DMS 273 (cell line): ENCODE data around the gene TOE1.
"Not testable (repeated sequence)": the region's sequence is repeated elsewhere in the genome, so short reads cannot be mapped to it uniquely, and the experiment has no call there.

ENCODE experiments used
- DNase-seq: peaks from one replicate; lab custom pipeline; 2025; ENCODE audit not compliant: unreplicated experiment; lab: John Stamatoyannopoulos, UW

Gene TOE1

DNA sequence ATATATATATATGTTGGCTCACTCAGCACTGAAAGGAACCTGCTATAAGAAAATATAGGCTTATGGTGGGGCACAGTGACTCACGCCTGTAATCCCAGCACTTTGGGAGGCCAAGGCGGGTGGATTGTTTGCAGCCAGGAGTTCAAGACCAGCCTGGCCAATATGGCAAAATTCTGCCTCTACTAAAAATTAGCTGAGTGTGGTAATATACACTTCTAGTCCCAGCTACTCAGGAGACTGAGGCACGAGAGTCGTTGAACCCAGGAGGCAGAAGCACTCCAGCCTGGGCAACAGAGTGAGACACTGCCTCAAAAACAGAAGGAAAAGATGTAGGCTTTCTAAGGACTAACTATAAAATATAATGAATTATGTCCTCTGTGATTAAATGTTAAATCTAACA, 14.9 kb downstream of the TOE1 start:
- no peak for DNase-seq

DNA sequence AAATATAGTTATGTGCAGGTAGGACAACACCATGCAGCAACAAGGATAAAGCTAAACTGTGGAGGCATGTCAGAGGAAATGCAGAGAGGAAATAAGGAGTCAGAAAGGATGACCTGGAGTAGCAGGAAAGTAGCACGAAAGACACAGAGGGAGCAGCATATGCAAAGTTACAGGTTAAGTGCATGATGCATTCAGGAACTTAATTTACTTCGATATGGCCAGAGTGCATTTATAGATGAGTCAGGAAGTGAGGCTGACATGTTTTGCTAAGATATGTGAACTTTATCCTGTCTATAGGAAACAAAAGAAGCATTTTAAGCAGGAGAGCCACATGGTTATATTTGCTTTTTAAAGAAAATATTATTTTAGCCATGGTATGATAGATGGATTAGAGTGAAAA, 15.7 kb downstream of the TOE1 start:
- no peak for DNase-seq

DNA sequence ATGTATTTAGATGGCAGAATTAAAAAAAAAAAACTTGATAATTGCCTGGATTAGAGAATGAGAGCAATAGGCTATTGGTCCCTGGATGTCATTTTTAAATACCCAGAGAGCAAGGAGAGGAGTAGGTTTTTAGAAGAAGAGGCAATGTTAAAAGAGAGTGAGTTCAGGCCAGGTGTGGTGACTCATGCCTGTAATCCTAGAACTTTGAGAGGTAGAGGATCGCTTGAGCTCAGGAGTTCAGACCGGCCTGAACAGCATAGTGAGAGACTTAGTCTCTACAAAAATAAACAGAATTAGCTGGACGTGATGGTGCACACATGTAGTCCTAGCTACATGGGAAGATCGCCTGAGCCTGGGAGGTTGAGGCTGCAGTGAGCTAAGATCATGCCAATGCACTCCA, 16.2 kb downstream of the TOE1 start:
- no peak for DNase-seq

DNA sequence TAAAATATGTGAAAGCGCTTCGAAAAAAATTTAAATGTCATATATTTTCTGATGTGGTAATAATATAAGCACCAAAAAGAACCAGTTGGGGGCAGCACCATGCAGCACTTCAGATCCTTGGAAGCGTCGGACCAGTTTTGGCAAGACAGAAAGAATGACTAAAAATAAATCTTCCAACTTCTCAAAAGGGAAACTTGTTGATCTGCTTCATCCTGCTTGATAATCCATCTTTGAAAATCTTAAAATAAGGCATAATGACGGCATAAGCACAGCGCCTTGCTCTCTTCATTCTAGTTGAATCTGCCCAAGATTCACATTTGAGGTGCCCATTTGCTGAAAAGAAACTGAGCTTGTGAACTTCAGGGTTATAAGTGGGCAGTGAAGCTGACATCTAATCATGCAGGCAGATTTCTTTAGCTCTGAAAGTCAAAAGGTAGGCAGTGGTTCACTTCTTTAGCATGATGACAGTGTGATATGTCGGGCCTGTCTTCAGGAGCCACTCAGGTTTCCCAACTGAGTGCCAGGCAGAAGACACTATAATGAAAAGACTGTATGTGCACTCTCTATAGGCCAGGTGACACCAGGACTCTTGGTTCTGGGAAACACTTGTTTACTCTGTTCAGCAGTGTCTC, 20.0 kb downstream of the TOE1 start:
- DNase-seq: peak; percentile 78

DNA sequence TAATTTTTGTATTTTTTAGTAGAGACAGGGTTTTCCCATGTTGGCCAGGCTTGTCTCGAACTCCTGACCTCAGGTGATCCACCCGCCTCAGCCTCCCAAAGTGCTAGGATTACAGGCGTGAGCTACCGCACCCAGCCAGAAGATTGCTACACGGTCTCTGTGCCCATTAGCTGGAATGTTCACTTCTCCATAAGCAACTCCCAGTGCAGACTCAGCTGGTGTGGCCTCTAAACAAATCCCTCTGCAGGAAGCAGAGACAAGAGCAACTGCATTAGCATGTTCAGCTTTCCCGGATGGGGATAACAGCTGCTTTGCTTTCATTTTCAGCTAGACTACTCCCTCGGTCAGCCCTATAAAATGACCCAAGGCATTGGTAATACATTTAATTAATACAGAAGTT, 21.0 kb downstream of the TOE1 start:
- DNase-seq: not testable (repeated sequence)

DNA sequence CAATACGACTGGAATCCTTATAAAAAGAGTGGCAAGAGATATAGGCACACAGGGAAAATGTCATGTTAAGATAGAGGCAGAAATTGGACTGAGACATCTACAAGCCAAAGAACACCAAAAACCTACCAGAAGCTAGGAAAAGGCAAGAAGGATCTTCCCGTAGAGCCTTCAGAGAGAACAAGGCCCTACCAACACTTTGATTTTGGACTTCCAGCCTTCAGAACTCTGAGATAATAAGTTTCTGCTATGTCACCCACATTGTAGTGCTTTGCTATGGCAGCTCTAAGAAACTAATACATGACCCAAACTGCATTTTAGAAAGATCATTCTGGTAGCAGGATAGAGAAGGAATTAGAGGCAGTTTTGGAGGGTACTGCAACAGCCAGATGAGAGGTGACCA, 24.3 kb downstream of the TOE1 start:
- no peak for DNase-seq

DNA sequence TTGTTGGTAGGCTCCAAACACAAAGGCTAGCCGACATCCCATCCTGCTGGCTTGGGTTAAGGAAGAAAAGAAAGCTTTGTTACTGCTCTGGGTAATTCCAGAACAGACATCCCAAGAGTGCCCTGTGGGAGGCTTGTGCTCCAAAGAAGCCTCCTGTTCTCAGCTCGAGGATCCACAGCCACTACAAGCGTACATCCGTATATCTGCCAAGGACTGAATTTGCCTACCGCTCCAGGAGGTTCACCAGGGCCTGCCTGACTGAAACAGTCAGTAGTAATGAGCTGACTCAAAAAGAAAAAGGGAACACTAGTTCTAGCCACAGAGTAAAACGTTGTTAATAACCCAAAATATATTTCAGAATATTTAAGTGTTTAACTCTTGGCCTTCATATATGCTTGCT, 25.1 kb downstream of the TOE1 start:
- no peak for DNase-seq

DNA sequence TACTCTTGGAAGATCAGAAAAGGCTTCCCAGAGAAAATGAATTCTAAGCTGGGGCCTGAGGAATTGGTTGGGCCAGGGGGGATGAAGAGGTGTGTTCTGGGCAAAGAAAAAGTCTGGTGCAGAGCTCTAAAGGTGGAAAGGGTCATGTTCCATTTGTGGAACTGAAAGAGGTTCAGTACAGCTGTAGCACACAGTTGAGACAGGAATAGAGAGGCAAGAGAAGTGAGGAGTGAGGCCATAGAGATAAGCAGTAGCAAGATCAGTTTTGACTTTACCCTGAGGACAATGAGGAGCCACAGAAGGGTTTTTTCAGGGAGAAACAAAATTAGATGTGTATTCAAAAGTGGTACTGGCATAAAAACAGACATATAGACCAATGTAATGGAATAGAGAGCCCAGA, 30.6 kb downstream of the TOE1 start:
- no peak for DNase-seq

DNA sequence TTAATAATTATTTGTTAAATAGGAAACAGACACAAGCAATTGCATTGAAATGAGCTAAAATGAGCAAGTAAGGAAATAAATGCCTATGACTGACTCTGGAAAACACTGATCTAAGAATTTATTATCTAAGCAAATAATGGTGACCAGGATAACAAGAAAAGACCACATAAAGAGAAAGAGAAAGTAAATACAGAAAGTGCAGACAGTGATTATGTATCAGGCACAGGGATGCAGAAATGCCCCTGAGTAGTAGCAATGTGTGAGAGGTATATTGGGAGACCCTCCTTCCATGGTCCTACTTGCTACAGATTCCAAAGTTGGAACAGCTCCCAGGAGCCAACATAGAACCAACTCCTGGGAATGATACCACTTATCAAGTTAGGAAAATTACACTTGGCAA, 33.6 kb downstream of the TOE1 start:
- no peak for DNase-seq

DNA sequence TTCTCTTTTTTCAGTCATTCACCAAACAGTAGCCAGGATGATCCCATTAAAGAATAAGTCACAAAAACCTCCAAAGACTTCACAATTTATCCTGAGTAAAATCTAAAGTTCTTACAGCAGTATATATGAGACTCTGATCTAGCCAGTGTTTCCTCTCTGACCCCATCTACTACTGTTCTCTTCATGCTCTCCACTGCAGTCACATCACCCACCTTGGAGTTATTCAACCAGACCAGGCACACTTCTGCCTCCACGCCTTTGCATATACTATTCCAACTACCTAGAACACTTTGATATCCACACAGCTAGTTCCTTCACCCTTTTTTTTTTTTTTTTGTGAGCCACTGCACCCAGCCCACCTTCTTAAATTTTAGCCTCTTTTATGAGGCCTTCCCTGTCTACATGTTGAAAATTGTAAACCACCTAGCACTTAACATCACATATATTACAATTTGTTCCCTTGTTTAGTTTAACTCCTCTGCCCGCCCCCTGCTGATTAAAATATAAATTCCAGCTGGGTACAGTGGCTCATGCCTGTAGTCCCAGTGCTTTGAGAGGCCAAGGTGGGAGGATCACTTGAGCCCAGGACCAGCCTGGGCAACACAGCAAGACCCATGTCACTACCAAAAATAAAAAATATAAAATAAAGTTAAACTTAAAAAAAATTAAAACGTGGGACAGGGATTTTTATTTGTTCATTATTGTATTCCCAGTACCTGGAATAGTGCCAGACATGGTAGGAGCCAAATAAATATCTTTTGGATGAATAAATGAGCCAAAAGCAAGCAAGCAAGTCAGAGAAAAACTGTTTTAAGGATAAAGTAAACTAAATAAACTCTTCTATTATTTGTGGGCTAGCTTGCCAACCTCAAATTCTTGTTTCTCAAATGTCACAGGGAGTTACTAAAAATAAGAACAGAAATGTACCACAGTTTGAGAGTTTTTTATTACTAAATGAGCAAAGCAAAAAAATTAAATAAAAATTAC, 35.4 kb downstream of the TOE1 start:
- peak; percentile 20 for DNase-seq

DNA sequence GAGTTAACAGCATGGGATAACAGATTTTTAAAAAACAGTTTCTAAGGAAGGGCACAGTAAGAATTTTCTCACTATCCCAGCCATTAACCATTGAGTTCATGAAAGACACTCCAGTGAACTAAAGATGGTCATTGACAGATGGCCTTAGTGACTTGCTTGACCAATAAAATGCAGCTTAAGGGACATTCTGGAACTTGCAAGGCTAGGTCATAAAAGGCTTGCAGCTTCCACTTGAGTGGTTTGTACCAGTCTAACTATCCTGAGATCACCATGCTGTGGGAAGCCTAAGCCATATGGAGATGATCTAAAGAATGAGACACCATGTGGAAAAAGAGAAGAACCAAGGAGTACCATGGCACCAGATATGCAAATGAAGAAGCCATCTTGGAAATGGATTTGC, 38.2 kb downstream of the TOE1 start:
- peak; percentile 34 for DNase-seq

DNA sequence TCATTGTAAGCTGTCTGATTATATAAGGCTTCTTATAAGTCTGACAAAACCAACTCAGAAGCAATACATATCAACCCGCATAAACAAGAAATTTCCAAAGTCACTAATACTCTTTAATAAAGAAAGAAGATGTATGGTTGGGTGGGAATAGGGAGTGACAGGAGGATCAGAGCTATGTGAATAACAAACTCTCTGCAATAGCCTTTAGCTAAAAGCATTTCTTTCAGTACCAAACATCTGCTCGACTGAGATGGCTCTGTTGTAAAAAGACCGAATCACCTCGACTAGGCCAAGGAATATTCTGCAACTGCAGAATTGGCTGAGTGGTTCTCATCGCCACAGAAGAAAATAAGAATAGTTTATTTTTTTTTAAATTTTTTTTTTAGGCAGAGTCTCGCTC, 39.6 kb downstream of the TOE1 start:
- DNase-seq: no peak

DNA sequence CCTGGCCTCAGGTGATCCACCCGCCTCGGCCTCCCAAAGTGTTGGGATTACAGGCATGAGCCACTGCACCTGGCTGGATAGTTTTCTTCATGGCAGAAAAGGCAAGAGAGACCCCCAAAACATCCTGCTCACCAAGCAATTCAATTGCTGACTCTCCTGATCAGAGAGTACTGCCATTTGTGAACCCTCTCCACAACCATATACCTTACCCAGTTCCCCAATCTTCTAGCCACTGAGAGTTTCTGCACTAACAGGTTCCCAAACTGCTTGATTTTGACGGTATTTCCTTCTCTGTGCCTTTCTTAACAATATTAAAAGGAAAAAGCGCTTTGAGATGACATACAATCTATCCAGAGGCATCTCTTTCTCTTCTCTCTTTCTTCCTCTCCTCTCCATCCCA, 40.2 kb downstream of the TOE1 start:
- no peak for DNase-seq

DNA sequence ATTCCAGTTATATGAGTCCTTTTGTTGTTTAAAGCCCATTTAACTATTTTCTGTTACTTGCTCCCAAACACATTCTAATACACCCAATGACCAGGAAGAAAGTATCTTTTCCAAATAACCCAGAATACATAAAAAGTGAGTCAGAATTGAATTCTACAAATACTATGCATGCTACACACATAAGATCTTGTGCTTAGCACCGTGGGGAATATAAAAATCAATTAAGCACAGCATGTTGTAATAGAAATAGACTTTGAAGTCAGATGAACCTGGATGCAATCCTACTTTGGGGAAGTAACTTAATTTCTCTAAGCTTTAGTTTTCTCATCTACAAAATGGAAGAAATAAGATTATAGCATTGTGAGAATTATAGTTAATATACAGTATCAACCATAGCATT, 40.8 kb downstream of the TOE1 start:
- no peak for DNase-seq

DNA sequence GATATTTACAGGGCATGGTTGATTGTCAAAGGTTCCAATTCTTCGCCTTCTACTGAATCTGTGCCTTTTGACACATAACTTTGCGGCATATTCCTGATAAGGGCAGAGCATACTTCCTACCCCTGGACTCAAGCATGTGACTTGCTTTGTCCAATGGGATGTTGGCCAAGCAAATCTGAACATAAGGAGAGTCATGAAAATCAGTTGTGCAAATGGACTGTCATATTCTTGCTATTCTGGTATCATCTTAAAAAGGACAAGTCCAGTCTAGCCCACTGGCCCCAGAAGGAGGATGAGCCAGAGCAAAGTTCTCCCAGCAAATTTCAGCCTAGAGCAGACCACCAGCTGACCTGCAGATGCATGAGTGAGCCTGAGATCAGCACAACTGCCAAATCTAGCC, 41.3 kb downstream of the TOE1 start:
- DNase-seq: peak; percentile 8

DNA sequence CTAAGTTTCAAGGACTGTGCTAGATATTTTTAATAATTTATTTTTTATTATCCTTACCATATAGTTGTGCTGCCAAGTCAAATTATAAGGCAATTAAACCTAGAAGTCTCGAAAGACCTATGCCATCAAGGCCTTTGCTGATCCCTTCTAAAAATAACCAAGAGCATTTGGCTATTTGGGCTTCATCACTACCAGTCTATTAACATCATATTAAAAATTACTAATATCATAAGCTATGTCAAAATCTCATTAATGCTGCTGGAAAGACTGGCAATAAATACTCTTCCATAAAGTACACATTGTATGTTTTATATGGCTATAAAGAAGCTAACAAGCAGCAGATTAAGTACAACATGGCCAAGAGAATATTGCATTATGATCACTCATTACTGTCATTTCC, 43.2 kb downstream of the TOE1 start:
- DNase-seq: no peak

DNA sequence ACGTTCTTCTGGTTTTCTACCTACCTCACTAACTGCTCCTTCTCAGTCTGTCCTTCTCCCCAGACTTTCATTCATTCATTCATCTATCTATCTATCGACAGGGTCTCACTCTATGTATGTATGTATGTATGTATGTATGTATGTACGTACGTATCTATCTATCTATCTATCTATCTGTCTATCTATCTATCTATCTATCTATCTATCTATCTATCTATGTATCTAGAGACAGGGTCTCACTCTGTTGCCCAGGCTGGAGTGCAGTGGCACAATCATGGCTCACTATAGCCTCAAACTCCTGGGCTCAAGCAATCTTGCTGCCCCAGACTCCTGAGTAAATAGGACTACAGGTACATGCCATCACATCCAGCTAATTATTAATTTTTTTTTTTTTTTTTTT, 44.2 kb downstream of the TOE1 start:
- not testable (repeated sequence) for DNase-seq

DNA sequence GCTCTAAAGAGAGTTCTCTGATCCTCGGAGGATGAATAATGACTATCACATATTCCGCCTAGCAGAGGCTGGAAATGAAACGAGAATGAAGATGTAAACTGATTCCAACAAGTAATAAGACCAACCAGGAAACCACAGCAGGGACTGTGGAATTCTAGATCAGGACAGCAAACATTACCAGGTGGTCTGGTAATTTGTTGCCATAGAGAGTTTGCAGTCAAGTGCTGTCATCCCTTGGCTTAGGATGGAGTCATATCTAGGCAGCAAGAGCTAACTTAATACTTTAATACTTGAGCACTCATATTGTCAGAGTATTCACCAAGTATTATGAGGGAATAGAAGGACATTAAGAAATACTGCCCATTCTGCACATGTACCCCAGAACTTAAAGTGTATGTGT, 45.3 kb downstream of the TOE1 start:
- DNase-seq: peak; percentile 53

DNA sequence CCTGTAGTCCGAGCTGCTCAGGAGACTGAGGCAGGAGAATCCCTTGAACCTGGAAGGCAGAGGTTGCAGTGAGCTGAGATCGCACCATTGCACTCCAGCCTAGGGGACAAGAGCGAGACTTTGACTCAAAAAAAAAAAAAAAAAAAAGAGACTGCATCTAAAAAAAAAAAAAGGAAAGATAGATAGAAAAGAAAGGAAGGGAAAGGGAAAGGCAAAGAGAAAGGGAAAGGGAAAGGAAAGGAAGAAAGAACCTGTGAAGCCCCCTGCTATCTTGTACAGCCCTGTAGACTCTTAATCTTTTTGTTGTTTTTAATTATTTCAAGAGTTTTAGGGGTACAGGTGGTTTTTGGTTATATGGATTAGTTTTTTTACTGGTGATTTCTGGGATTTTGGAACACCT, 46.2 kb downstream of the TOE1 start:
- DNase-seq: no peak
